GM21423 (cell line): Measurements from ENCODE around the gene OTOR.

Experiments used
- ATAC-seq: cut with Tn5 transposase; IDR thresholded peaks from one replicate; pipeline ENCODE4 v1.9.1; 2021; ENCODE audit warnings: mild to moderate bottlenecking, moderate library complexity; ENCODE audit not compliant: unreplicated experiment

Gene OTOR

GRCh38 chr20:16748308-16748900 lies at the start of gene OTOR:
Gene OTOR (plus strand): TSS chr20:16748358. CDS start chr20:16748402, 44 bp downstream.
- ATAC-seq: no peak

GRCh38 chr20:16699293-16699692 lies 48.9 kb upstream of the OTOR start:
- no peak for ATAC-seq

GRCh38 chr20:16701296-16701695 lies 46.9 kb upstream of the OTOR start:
- ATAC-seq: peak; percentile 51

- ATAC-seq: no peak
Measured at GRCh38 chr20:16703570-16703969, 44.6 kb upstream of the OTOR start.

GRCh38 chr20:16707674-16708073 lies 40.5 kb upstream of the OTOR start:
- ATAC-seq: no peak

- ATAC-seq: no peak
Measured at GRCh38 chr20:16708602-16709001, 39.6 kb upstream of the OTOR start.

GRCh38 chr20:16709017-16709416 lies 39.1 kb upstream of the OTOR start:
- peak; percentile 89 for ATAC-seq

GRCh38 chr20:16710781-16711180 lies 37.4 kb upstream of the OTOR start:
- no peak for ATAC-seq

GRCh38 chr20:16711661-16712258 lies 36.4 kb upstream of the OTOR start:
- ATAC-seq: no peak

- no peak for ATAC-seq
Measured at GRCh38 chr20:16712511-16712947, 35.6 kb upstream of the OTOR start.

- ATAC-seq: no peak
Measured at GRCh38 chr20:16713066-16713465, 35.1 kb upstream of the OTOR start.

- ATAC-seq: no peak
Measured at GRCh38 chr20:16714242-16714641, 33.9 kb upstream of the OTOR start.

GRCh38 chr20:16714751-16715150 lies 33.4 kb upstream of the OTOR start:
- ATAC-seq: no peak

GRCh38 chr20:16719421-16719820 lies 28.7 kb upstream of the OTOR start:
- ATAC-seq: no peak

GRCh38 chr20:16729080-16729479 lies 19.1 kb upstream of the OTOR start:
- no peak for ATAC-seq

- ATAC-seq: peak; percentile 97
Measured at GRCh38 chr20:16729565-16730460, 18.3 kb upstream of the OTOR start, which contains the start of gene SNRPB2. Gene SNRPB2 (plus strand): TSS chr20:16730026. CDS start chr20:16731703, 1,677 bp downstream.

- no peak for ATAC-seq
Measured at GRCh38 chr20:16732506-16733152, 15.5 kb upstream of the OTOR start.

- ATAC-seq: no peak
Measured at GRCh38 chr20:16740365-16741072, 7.6 kb upstream of the OTOR start.

- no peak for ATAC-seq
Measured at GRCh38 chr20:16744178-16744807, 3.9 kb upstream of the OTOR start.

GRCh38 chr20:16745204-16745603 lies 3.0 kb upstream of the OTOR start:
- no peak for ATAC-seq
